ENCODE measurements around the gene PARP12. TPM values are rescaled to one million over a fixed set of nuclear protein-coding genes. Genes with fewer than 3 reads are reported as not detected.

The PARP12 gene
- total and polyA plus RNA-seq, 8 donors = 13.0 to 135 (median 33.2) TPM

DNA sequence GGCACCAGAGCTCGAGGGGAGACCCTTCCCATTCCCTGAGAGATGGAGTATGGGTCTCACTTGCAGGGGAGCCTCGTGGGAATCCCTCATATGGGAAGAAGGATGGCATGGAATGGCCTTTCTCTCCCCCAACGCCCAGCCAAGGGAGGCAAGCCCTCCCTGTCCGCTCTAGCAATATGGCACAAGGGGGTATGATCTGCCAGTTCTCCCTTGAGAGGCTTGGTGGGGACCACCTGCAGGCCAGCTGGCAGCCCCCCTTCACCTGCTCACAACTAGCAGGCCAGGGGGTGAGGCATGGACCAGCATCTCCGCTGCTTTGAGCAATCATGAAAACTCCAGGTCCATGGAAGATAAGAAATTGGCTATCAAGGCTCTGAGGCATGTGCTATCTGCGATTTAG is 70.8 kb downstream of the PARP12 start:
- no peak for DNase-seq
- H3K9me3 ChIP-seq = no peaks in the 10 kb centered on the region
- no peak overlapping the region for H3K4me3 ChIP-seq
- 64 to 84% (median 81%) methylated on average over 4 to 6 of the region's 6 CpGs for WGBS, 5 donors
- peaks cover 0 to 13% (median 10%) of the 10 kb centered on the region in 4 donors for H3K4me1 ChIP-seq
- no peaks in the 10 kb centered on the region for H3K36me3 ChIP-seq
- H3K27ac ChIP-seq = no peak overlapping the region
- no peak for TF ChIP-seq POLR2AphosphoS5 (IDR thresholded peaks at IDR 0.05)
- TF ChIP-seq, protein P1, sequence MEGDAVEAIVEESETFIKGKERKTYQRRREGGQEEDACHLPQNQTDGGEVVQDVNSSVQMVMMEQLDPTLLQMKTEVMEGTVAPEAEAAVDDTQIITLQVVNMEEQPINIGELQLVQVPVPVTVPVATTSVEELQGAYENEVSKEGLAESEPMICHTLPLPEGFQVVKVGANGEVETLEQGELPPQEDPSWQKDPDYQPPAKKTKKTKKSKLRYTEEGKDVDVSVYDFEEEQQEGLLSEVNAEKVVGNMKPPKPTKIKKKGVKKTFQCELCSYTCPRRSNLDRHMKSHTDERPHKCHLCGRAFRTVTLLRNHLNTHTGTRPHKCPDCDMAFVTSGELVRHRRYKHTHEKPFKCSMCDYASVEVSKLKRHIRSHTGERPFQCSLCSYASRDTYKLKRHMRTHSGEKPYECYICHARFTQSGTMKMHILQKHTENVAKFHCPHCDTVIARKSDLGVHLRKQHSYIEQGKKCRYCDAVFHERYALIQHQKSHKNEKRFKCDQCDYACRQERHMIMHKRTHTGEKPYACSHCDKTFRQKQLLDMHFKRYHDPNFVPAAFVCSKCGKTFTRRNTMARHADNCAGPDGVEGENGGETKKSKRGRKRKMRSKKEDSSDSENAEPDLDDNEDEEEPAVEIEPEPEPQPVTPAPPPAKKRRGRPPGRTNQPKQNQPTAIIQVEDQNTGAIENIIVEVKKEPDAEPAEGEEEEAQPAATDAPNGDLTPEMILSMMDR (IDR thresholded peaks at IDR 0.05) = no peak
- intact Hi-C loops (cut with DNase I; ENCODE audit: low total_unique reads) = no loop called here
- H3K27me3 ChIP-seq = no peaks in the 10 kb centered on the region

DNA sequence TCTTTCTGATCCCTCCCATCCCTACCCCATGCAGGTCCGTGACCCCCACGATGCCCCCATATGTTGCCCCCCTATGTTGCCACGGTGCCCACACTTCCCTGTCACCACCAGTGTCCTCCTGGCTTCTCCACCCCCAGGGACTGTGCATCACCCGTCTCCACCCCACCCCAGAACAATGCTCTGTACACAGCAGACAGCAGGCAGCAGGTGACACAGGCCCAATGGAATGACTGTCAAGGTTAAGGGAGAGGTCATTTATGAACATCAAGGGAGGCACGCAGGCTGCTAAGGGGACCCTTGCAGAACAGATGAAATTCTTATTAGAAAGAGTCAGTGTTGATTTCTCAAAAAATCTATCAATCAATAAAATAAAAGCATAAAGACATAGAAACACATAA is 71.5 kb downstream of the PARP12 start:
- intact Hi-C loops (cut with DNase I; ENCODE audit: low total_unique reads) = no loop called here
- H3K4me1 ChIP-seq = peaks cover 0 to 13% (median 10%) of the 10 kb centered on the region in 4 donors
- H3K27ac ChIP-seq = no peak overlapping the region
- no peak for DNase-seq
- H3K27me3 ChIP-seq = no peaks in the 10 kb centered on the region
- no peaks in the 10 kb centered on the region for H3K36me3 ChIP-seq
- 80 to 86% (median 85%) methylated on average over 5 of the region's 5 CpGs for WGBS, 5 donors
- TF ChIP-seq, protein P1 (IDR thresholded peaks at IDR 0.05) = no peak
- TF ChIP-seq POLR2AphosphoS5 (IDR thresholded peaks at IDR 0.05) = no peak
- TF ChIP-seq EP300 (IDR thresholded peaks at IDR 0.05) = no peak
- TF ChIP-seq POLR2A (IDR thresholded peaks at IDR 0.05) = no peak
- H3K4me3 ChIP-seq = no peak overlapping the region
- no peaks in the 10 kb centered on the region for H3K9me3 ChIP-seq

DNA sequence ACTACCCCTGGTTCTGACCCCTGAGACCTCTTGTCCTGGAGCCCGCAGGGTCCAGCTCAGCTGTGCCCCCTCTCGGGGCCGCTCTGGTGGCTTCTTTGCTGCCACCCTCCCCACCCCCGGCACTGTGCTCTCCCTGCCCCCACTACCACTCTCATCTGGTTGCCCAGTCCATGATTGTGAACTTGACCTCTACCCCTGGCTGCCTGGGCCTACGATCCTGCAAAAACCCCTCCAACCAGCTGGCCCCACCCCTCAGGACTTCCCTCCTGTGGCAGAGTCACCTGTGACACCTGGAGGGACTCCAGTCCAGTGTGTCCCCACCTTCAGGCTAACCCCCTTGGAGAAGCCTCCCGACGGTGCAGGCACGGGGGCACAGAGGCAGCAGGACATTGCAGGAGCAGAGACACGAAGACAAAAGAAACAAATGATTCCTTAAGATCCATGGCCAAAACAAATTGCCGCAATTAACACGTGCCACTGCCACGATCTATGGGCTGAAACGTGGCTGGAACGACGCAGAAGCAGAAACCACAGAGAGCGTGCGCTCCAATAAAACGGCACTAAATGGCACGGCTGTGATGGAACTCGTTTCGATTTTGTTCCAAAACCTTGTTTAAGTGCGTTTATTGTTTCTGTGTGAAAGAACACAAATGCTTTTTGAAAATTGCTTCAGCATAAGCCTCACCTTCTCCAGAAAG is 72.0 kb downstream of the PARP12 start:
- Histone ChIP-seq H3K9me3 (no peaks in the 10 kb centered on the region), H3K36me3 (no peaks in the 10 kb centered on the region), H3K27me3 (no peaks in the 10 kb centered on the region), H3K27ac (no peak overlapping the region), H3K4me1 (peaks cover 0 to 13% (median 10%) of the 10 kb centered on the region in 4 donors), H3K4me3 (no peak overlapping the region)
- no peak for TF ChIP-seq EP300 (IDR thresholded peaks at IDR 0.05)
- no peak for TF ChIP-seq POLR2A (IDR thresholded peaks at IDR 0.05)
- TF ChIP-seq, protein P1 (IDR thresholded peaks at IDR 0.05) = no peak
- no peak for TF ChIP-seq POLR2AphosphoS5 (IDR thresholded peaks at IDR 0.05)
- intact Hi-C loops (cut with DNase I; ENCODE audit: low total_unique reads) = no loop called here
- 95 to 96% (median 96%) methylated on average over 21 to 22 of the region's 22 CpGs for WGBS, 5 donors
- no peak for DNase-seq

DNA sequence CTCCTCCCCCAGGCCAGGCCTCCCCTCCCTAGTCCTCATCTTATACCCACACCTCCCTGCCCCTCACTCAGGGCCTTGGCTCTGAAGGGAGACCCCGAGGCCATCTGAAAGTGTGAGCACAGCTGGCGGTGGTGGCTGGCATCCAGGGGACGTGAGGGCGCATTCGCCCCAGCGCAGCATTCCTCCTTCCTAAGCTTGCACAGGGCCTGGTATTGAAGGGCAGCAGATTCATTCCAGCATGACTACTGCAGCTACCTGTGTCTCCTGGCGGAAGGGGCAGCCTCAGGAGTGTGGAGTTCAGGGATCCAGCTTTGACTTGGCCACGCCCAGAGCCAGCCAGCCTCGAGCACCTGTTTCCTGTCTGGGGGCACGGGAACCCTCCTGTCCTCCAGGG is 72.6 kb downstream of the PARP12 start:
- 81 to 89% (median 86%) methylated on average over 10 of the region's 10 CpGs for WGBS, 5 donors
- intact Hi-C loops (cut with DNase I; ENCODE audit: low total_unique reads) = no loop called here

More for the DNA sequence above, 72.6 kb downstream of the PARP12 start:
- TF ChIP-seq POLR2AphosphoS5 (IDR thresholded peaks at IDR 0.05) = no peak
- TF ChIP-seq, protein P1 (IDR thresholded peaks at IDR 0.05) = no peak
- TF ChIP-seq EP300 (IDR thresholded peaks at IDR 0.05) = no peak
- TF ChIP-seq POLR2A (IDR thresholded peaks at IDR 0.05) = no peak
- H3K9me3 ChIP-seq = no peaks in the 10 kb centered on the region
- H3K4me3 ChIP-seq = no peak overlapping the region
- no peak for DNase-seq
- no peaks in the 10 kb centered on the region for H3K27me3 ChIP-seq
- H3K36me3 ChIP-seq = no peaks in the 10 kb centered on the region
- peaks cover 0 to 9% (median 6%) of the 10 kb centered on the region in 4 donors for H3K4me1 ChIP-seq
- no peak overlapping the region for H3K27ac ChIP-seq
